GM19395 (cell line): Measurements from ENCODE around the gene TCEAL7.
"Not testable (repeated sequence)": the region's sequence is repeated elsewhere in the genome, so short reads cannot be mapped to it uniquely, and the experiment has no call there.

Source experiments
- ATAC-seq: cut with Tn5 transposase; IDR thresholded peaks from one replicate; pipeline ENCODE4 v1.9.1; 2021; ENCODE audit warnings: mild to moderate bottlenecking, moderate library complexity; ENCODE audit not compliant: unreplicated experiment

TCEAL7 gene, protein sequence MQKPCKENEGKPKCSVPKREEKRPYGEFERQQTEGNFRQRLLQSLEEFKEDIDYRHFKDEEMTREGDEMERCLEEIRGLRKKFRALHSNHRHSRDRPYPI

DNA sequence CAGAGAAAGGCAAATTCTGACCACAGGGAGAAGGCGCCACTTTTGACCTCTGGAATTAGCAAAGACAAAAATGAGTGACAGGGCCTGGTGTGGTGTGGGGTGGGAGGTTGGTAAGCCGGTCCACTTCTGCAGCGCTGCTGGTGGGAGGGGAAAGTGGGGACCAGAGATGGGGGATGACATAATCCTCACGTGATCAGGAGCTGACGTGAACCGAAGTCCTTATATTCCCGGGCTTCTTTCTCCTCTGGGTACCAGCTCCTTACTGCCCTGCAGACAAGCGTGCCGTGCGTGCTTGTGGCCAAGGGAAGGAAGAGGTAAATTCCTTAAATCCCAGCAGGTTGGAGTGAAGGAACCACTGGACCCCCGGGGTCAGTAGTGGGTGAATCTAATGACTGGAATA lies at the start of gene TCEAL7:
TSS of gene TCEAL7 (plus strand) at position 249 of the 400 bp plus-strand sequence. CDS start 1,165 bp downstream, outside the sequence.
- ATAC-seq: no peak

DNA sequence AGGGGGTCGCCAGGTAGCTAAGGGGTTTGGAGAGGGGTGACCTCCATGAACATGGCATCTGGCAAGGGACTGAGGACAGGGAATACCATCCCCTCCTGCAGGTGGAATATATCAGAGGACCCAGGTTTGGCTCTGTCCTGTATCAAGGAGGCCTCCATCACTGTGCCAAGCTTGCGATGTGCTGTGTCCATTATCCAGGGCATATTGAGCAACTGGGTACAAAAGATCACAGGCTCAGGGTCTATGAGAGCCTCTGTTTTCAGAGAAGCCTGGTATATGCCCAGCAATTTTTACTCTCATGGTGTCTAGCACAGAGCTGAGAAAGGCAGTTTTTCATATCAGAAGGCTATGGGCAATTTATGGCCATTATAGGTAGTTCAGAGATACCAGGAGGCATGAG lies 36.9 kb upstream of the TCEAL7 start:
- ATAC-seq: no peak

DNA sequence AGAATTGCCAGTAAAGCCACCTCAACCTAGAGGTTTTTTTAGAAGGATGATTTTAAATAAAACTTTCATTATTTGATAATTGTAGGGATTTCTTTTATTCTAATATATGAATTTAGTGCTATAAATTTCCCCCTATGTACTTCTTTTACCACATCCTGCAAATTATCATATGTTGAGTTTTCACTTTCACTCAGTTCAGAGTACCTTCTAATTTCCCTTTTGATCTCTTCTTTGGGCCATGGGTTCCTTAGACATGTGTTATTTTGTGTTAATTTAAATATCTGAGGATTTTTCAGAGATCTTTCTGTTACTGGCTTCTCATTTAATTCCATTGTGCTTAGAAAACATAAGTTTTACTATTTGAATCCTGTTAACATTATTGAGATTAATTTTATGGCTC lies 25.3 kb upstream of the TCEAL7 start:
- no peak for ATAC-seq

DNA sequence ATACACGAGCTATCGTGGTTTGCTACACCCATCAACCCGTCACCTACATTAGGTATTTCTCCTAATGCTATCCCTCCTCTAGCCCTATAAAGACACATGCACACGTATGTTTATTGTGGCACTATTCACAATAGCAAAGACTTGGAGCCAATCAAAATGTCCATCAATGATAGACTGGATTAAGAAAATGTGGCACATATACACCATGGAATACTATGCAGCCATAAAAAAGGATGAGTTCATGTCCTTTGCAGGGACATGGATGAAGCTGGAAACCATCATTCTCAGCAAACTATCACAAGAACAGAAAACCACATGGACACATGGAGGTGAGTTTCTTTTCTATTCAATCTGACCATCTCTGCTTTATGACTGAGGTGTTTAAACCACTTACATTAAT lies 24.4 kb upstream of the TCEAL7 start:
- not testable (repeated sequence) for ATAC-seq

DNA sequence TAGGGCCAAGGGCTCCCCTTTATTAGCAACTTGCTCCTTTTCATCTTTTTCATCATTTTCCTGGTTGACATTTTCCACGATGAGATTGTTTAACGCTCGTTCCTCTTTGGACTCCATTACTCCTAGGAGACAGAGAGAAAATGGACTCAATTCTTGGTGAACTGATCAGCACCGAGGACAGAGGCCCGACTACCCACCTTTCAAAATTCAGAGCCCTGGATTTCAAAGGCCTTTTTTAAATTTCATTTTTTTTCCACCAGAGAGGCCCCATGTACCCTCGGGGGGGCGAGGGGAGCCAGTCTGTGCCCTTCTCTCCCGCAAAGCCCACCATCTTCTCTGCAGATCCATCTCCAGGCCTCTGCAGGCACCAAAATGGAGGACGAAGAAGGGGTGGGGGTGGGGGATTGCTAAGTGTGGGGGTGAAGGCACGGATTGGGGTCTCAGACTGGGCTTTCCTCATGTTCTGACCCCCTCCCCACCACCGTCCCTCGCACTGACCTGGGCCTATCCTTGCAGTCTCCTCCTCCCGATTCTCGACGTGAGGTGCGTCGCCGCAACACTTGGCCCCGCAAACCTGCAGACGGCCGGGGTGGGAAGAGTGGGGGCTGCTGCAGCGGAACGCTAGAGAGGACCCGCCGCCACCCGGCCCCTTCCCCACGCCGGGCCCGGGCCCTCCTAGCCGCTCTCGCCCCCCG lies 20.0 kb upstream of the TCEAL7 start:
- no peak for ATAC-seq

DNA sequence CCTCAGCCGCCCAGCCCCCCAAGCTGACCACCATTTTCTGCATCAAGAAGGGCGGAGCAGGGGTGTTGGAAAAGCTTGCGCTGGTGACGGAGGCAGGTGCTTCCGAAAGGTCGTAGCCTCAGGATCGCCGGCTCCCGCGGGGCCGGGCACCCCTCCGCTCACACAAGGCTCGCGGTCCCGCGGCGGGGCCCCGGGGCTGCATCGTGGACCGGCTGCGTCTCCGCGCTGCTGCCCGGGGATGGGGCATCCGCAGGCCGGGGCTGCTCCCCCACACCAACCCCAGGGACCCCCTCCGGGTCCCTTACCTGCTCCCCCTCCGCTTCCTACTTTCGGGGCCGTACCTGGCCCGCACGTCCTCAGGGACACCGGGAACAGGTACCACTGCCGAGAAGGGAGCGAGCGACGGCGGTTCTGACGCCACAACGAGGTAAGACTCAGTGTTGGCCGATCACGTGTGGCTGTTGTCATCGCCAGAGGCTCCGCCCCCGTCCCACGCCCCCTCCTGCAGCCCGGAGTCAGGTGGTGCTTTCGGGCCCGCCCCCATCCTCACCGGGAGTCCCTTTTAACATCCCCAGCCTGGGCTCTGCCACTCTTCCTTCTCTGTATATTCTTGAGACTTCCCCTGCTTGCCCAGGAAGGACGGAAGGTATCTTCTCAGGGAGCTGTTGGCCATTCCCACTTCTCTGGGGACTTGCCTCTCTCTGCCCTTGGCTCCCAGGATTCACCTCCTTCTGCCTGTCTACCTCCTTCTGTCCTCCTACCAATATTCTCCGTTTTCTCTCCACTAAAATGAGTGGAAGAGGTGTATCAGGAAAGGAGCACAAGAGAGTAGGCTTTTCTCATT lies 19.3 kb upstream of the TCEAL7 start, which contains the start of gene BEX2:
TSS of gene BEX2 (minus strand) at position 436 of the 844 bp plus-strand sequence. CDS start 1,014 bp downstream, outside the sequence.
- ATAC-seq: peak; percentile 97

DNA sequence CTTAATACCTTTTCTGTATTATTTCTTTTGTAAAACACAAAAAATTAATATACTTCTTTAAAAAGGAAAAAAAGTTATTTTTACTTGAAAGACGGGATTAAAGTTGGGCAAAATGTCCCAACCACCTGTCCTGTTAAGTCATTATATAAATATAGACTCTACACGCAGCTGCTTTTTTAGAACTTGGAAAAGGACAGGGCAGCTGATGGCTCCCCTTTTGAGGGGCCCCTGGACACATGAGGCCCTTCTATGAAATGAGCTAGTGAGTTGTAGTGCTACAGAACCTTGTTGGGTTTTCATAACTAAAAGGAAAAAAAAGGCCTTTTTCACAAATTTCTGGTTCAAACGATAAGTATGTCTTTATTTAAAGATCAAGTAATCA lies 18.6 kb upstream of the TCEAL7 start:
- no peak for ATAC-seq

DNA sequence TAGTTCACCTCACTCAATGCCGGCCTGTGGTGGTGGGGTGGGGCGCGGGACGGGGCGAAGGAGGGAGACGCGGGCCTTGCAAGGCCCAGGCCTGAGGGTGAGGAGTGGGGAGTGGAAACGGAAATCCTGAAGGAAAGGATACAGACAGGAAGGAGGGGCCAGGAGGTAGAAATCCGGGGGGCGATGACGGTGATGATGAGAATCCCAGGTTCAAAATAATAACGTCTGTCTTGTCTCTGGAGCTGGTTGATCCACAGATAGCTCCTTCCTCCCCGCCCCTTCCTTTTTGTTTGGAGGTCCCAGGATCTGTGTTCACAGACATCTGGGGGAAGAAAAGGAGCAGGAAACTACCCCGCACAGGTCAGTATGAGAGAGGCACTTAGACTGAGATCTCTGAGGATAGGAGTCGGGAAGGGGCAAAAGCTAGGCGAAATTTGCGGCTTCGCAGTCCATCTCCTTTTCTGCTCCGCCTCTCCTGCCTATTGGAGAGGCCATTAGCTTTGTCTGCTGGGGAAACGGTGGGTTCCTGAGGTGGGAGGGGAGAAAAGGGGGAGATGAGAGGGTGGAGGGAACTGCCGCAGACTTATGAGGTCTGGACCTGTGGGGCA lies 746 bp downstream of the TCEAL7 start:
- ATAC-seq: no peak

DNA sequence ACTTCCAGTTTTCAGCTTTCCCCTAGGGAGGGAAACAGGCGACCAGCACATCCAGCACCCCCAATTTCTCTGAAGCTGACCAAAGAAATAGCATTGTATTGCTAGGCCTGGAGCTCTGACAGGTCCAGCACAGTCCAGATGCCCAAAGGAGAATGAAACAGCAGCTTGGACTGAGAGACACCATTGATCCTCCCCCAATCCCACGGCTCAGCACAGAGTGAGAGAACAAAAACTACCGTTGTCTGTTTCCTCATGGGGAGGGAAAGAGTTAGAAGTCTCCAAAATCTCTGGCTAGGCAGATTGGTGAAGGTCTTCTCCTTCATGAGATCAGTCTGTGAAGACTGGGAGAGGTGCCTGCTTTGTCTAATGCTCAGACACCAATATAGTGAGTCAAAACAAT lies 8.6 kb downstream of the TCEAL7 start:
- ATAC-seq: no peak

DNA sequence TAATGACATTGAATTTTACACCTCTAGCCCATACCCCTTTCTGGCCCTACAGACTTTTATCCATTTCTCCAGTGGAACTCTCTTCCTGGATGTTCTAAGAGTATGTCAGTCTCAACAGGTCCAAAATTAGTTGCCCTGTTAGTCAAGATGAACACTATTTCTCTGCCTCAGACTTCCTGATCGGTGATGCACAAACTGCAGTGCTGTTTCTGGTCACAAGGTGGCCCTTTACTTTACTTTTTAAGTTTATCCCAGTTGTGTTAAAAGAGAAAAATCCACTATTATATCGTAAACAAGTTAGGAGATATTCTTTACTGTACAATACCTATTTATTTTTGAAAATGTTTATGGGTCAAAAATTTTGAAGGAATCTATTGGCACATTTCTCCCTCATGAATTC lies 13.1 kb downstream of the TCEAL7 start:
- ATAC-seq: peak; percentile 81

DNA sequence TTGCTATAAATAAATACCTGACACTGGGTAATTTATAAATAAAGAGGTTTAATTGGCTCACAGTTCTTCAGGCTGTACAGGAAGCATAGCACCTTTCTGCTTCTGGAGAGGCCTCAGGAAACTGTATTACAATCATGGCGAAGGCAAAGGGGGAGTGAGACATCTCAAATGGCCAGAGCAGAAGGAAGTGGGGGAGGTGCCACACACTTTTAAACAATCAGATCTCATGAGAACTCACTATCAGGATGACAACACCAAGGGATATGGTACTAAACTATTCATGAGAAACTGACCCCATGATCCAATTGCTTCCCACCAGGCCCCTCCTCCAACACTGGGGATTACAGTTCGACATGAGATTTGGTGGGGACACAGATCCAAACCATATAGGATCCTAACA lies 14.6 kb downstream of the TCEAL7 start:
- ATAC-seq: no peak

DNA sequence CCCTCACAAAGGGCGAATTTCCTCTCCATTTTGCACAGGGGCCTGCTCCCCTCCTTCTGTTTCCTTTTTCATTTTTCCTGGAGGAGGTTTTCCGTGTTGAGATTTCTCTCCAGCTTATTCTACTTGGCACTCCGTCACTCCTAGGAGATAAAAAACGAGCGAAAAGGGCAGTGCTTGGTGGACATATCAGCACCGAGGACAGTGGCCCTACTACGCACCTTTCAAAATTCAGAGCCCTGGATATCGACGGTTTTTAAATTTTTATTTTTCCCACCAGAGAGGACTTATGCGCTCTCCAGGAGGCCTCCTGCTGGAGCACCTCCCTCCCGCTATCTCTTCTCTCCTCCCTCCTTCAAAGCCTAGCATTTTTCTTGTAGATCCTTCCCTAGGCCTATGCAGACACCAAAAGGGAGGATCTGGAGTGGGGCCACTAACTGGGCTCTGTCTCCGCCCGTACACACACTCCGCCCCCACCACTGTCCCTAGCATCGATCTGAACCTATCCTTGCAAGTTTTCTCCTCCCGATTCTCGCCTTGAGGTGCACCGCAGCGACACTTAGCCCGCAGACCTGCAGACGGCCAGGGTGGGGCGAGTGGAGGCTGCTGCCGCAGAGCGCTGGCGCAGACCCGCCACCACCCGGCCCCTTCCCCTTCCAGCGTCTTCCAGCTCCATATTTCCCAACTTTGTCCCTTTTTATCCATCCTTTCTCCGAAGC lies 17.8 kb downstream of the TCEAL7 start:
- ATAC-seq: no peak

DNA sequence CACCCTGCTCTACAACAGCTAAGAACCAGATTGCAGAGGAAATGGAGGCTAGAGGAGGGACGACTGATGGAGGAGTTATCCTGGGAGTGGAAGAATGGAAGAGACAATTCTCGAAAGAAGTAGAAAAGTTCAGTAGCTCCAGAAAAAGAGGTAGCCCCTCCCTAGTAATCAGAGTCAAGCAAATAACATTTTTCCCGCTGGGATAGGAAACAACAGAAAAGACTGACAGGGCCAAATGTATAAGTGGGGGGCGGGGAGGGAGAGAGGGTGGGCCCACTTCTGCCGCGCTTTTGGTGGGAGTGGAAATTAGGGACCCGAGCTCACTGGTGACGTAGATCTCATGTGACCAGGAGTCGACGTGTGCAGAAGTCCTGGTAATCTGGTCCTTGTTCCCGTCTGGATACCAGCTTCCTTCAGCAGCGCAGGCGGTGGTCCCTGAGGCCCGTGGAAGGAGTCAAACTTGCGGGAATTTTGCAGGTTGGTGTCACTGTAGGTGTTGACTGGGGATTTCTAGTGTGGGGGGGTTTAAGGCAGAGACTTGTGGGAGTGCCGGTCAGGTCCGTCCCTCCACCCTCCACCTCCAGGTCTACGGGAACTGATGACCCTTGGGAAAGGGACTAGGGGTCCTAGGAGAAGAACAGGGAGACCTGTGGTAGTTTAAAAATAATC lies 26.2 kb downstream of the TCEAL7 start, which contains the start of gene TCEAL9:
TSS of gene TCEAL9 (plus strand) at position 377 of the 669 bp plus-strand sequence. CDS start 1,179 bp downstream, outside the sequence.
- ATAC-seq: peak; percentile 67

DNA sequence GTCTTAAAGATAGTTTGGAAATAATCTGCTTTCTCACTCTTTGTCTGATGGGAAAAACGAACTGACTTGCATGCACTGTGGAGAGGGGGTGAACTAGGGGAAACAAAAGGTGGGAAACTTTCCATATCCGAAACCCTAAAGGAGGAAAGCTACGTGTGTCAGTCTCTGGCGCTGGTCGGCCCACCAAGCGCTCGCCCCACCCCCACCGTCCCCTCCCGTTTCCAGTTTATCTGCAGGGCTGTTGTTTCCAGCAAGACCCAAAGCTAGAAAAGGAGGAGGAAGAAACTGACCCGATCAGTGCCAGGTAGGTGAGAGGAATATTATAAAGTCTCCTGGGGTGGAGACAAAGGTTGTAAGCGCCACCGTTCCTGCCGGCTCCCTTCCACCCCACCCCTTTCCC lies 26.8 kb downstream of the TCEAL7 start:
- no peak for ATAC-seq

DNA sequence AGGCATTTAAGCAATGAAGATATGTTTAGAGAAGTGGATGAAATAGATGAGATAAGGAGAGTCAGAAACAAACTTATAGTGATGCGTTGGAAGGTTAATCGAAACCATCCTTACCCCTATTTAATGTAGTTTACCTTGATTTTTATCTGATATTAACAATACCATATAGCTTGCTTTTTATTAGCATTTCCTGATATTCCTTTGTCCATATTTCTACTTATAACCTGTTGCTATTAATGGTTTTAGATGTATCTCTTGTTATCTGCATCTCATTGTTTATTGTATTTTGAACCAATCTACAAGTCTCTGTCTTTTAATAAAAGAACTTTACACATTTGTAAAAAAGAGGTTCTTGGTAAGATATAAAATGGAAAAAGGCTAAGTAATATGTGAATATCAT lies 27.8 kb downstream of the TCEAL7 start:
- ATAC-seq: no peak

DNA sequence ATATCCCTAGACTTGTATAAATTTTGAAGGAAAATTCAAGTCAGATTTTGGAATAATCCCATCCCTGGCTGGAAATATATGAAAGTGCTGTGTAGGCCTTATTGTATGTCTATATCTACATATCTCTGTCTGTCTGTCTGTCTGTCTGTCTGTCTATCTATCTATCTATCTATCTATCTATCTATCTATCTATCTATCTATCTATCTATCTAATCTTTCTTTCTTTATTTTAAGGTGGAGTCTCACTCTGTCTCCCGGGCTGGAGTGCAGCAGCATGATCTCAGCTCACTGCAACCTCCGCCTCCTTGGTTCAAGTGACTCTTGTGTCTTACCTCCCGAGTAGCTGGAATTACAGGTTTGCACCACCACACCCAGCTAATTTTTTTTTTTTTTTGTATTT lies 29.6 kb downstream of the TCEAL7 start:
- not testable (repeated sequence) for ATAC-seq

DNA sequence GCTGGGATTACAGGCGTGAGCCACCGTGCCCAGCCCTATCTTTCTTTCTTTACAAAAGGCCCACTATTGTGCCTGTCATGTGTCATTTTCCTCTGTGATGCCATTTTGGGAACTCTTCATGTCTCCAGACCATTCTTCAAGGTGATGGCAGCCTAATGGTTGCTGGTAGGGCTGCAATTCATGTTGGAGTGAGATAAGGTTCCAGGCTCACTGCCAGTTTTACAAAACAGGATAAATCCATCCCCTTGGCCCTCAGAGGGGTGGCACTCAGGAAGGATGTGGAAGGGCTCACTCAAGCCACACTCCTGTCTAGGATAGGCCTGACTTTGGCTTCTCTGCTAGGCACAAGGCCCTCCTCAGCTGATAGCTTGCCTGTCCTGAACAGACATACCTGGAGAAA lies 30.1 kb downstream of the TCEAL7 start:
- no peak for ATAC-seq

DNA sequence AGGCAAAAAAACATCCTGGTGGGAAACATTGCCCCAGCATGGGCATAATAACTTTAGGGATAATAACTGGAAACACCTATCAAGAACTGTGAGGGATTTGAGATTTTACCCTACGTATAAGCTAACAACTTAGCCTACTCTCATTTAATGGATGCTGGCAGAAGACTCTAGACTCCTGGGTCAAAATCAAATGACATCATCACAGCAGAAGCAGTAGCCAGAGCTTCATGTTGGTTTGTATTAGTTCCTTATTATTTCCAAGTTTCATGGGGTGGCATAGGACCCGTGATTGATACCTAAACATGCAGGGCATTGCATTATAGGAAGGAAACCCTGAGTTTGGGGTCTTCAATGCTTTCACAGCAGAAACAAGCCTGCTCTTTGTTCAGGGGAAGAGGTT lies 30.9 kb downstream of the TCEAL7 start:
- no peak for ATAC-seq

DNA sequence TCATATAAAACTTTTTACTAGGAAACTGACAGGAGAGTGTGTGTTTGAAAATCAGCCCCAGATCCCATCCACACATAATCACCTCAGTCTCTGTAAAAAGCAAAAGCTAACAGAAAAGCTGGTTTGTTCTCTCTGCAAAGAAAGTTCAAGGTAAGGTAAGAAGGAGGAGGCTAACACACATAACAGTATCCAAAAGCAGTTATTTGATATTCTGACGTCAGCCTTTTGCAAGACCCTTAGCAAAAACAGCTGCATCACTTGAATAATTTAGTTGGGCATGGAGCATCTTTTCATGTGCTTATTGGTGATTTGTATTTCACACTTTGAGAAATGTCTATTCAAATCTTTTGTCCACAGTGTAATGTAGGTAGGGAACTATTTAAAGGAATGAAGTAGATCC lies 31.8 kb downstream of the TCEAL7 start:
- no peak for ATAC-seq

DNA sequence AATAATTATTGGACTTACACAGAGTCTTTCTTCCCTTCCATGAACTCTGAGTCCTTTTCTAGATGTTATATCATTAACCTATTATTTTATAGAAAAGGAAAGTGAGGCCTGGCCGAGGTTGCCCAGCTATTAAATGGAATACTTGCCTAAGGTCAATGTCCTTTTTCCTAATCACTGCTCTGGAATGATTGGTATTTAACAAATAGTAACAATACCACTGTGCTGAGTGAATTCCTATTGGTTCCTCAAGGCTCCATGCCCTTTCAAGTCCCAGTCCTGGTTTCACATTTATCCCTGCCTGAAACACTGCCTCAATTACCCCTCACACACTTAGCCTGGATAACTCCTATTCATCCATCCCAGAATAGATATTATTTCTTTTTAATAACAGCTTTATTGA lies 32.4 kb downstream of the TCEAL7 start:
- no peak for ATAC-seq
